Left lobe of liver (tissue), 2 donors: ENCODE data around the gene KRTAP2-3. TPM values are rescaled to one million over a fixed set of nuclear protein-coding genes. Genes with fewer than 3 reads are reported as not detected.
"Not testable (repeated sequence)": the region's sequence is repeated elsewhere in the genome, so short reads cannot be mapped to it uniquely, and the experiment has no call there.

ENCODE experiments used
- ATAC-seq: fragments of 200-7000 bp; cut with Tn5 transposase; one replicate; pipeline ENCODE4 v1.9.1; 2020; ENCODE audit warnings: mild to moderate bottlenecking, moderate library complexity
- DNase-seq: peaks from one replicate; pipeline ENCODE4 v3.0.0-alpha.2; 2020; ENCODE audit warnings: low spot score
- total RNA-seq: library from RNA; stranded (reverse); gene quantifications from one replicate; pipeline ENCODE4 v1.2.1, GENCODE V29; 2021
- donor health status: DM: no; HTN: no; CAD: no; lungs with moderate emphysema.
- donor health status: DM: no; HTN: yes; CAD: no.

Gene KRTAP2-3
- not detected for total RNA-seq

GRCh38 chr17:41060052-41060604 is at the start of gene KRTAP2-3:
KRTAP2-3 (minus strand) TSS chr17:41060114; CDS start chr17:41060050, 64 bp downstream.
- DNase-seq (no peak), ATAC-seq (no peak)

GRCh38 chr17:41108728-41109386 is 48.9 kb upstream of the KRTAP2-3 start:
- not testable (repeated sequence) for ATAC-seq, DNase-seq

GRCh38 chr17:41107941-41108450 is 48.1 kb upstream of the KRTAP2-3 start:
- ATAC-seq (no peak), DNase-seq (no peak)

- not testable (repeated sequence) for ATAC-seq, DNase-seq
Measured at GRCh38 chr17:41105347-41105746, 45.4 kb upstream of the KRTAP2-3 start, which contains the start of gene KRTAP4-9. KRTAP4-9 (plus strand) TSS chr17:41105389; CDS start chr17:41105389, 0 bp downstream.

- not testable (repeated sequence) for ATAC-seq
Measured at GRCh38 chr17:41104386-41105038, 44.6 kb upstream of the KRTAP2-3 start.

GRCh38 chr17:41103896-41104295 is 44.0 kb upstream of the KRTAP2-3 start:
- no peak for ATAC-seq
- DNase-seq: no peak

More at GRCh38 chr17:41104386-41105038, 44.6 kb upstream of the KRTAP2-3 start:
- not testable (repeated sequence) for DNase-seq

GRCh38 chr17:41101586-41102259 is 41.8 kb upstream of the KRTAP2-3 start, which contains the start of gene KRTAP4-16:
KRTAP4-16 (minus strand) TSS chr17:41102209; CDS start chr17:41102209, 0 bp downstream.
- ATAC-seq (no peak), DNase-seq (no peak)

GRCh38 chr17:41099682-41100480 is 40.0 kb upstream of the KRTAP2-3 start:
- DNase-seq, ATAC-seq: not testable (repeated sequence)

GRCh38 chr17:41098481-41098880 is 38.6 kb upstream of the KRTAP2-3 start:
- no peak for ATAC-seq
- DNase-seq: no peak

- ATAC-seq (no peak), DNase-seq (no peak)
Measured at GRCh38 chr17:41098042-41098441, 38.1 kb upstream of the KRTAP2-3 start, which contains the start of gene KRTAP4-8. KRTAP4-8 (minus strand) TSS chr17:41098142; CDS start chr17:41098084, 58 bp downstream.

- no peak for DNase-seq
- ATAC-seq: no peak
Measured at GRCh38 chr17:41096055-41096454, 36.1 kb upstream of the KRTAP2-3 start.

GRCh38 chr17:41088760-41089352 is 28.9 kb upstream of the KRTAP2-3 start:
- not testable (repeated sequence) for ATAC-seq, DNase-seq

- not testable (repeated sequence) for DNase-seq, ATAC-seq
Measured at GRCh38 chr17:41084100-41084856, 24.4 kb upstream of the KRTAP2-3 start, which contains the start of gene KRTAP4-7. KRTAP4-7 (plus strand) TSS chr17:41084150; CDS start chr17:41084207, 57 bp downstream.

- DNase-seq, ATAC-seq: not testable (repeated sequence)
Measured at GRCh38 chr17:41083427-41083826, 23.5 kb upstream of the KRTAP2-3 start.

GRCh38 chr17:41082626-41083025 is 22.7 kb upstream of the KRTAP2-3 start:
- no peak for DNase-seq
- ATAC-seq: no peak

- ATAC-seq (no peak), DNase-seq (no peak)
Measured at GRCh38 chr17:41076788-41077187, 16.9 kb upstream of the KRTAP2-3 start.

- no peak for DNase-seq
- ATAC-seq: no peak
Measured at GRCh38 chr17:41073676-41074075, 13.8 kb upstream of the KRTAP2-3 start.

GRCh38 chr17:41071606-41072360 is 11.9 kb upstream of the KRTAP2-3 start:
- DNase-seq: no peak
- ATAC-seq: no peak
